Measurements from ENCODE around the gene RPL6. TPM values are rescaled to one million over a fixed set of nuclear protein-coding genes. Genes with fewer than 3 reads are reported as not detected.
A peak's percentile ranks its signal among the peaks of the same experiment; 100 is the strongest.

RPL6 gene
- total and polyA plus RNA-seq, 10 of the 15 experiments (the other 5 are each of a cell fraction or from before 2014, with no cell fraction given) = 801 to 3,690 (median 2,265) TPM

- TF ChIP-seq E2F8 (IDR thresholded peaks at IDR 0.05; ENCODE audit: low read depth, partially characterized antibody) = no peak
- TF ChIP-seq ZBTB4 (CRISPR knock-in tag; IDR thresholded peaks at IDR 0.05) = no peak
- TF ChIP-seq BHLHE40 (IDR thresholded peaks at IDR 0.05; ENCODE audit: borderline replicate concordance in 1 of 2, low read depth in 2 of 2, low read length in 1 of 2) = no peak; a peak in 1 of 4 replicates
- 0 out of 2 replicates have a peak, but pooled peaks have one; percentile 43 for TF ChIP-seq ZNF207 (IDR thresholded peaks at IDR 0.05; ENCODE audit: borderline replicate concordance)
- peak; percentile 95 for TF ChIP-seq NKRF (conservative IDR thresholded peaks at IDR 0.05)
- TF ChIP-seq HSF1 (IDR thresholded peaks at IDR 0.05; ENCODE audit: low read depth, low read length) = no peak
- TF ChIP-seq IKZF1 (conservative IDR thresholded peaks at IDR 0.05) = peak; percentile 93
- TF ChIP-seq CEBPB (IDR thresholded peaks at IDR 0.05; ENCODE audit: borderline replicate concordance in 1 of 2, low read depth in 2 of 2, low read length in 2 of 2) = no peak
- no peak for TF ChIP-seq SREBF2 (IDR thresholded peaks at IDR 0.05; ENCODE audit: low read length)
- TF ChIP-seq SKIL (IDR thresholded peaks at IDR 0.05; ENCODE audit: low read depth, poor library complexity, severe bottlenecking) = no peak
- TF ChIP-seq IKZF2 (IDR thresholded peaks at IDR 0.05) = peak in 1 of 2 experiments; percentile 57; a peak in 3 of 4 replicates
- 0 out of 2 replicates have a peak, but pooled peaks have one; percentile 64 for TF ChIP-seq TCF12 (IDR thresholded peaks at IDR 0.05; ENCODE audit: low read depth, low read length)
- peak; percentile 94 for TF ChIP-seq YY1 (IDR thresholded peaks at IDR 0.05; ENCODE audit: low read depth, low read length)
- peak; percentile 62 for TF ChIP-seq SIX5 (IDR thresholded peaks at IDR 0.05; ENCODE audit: low read depth, low read length, severe bottlenecking)
These were observed 9.3 kb upstream of the RPL6 start, which contains the start of gene PTPN11 (continued) for GRCh38 chr12:112418608-112419296.

All from GM12878 (cell line).